Globus pallidus (tissue), 1 donor: ENCODE measurements around the gene PXMP4.

Experiments
- DNase-seq: peaks from one replicate; pipeline ENCODE4 v3.0.0-alpha.2; 2015; ENCODE audit warnings: low spot score

PXMP4 gene

DNA sequence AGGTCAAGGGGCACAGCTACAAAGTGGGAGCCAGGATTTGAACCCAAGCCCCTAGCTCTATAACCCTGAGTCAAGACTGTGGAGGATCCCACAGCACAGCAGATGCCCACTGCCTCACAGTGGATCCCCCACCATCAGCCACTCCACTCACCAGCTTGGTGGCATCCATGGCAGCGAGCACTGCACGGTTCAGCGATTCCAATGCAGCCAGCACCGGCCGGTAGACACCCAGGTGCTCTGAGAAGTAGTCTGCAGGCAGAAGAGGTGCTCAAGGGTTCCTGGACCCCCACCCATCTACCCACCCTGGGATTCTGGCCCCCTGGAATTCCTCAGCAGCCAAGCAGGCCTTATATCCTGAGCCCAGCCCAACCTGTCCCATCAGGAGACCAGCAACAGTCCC, 50.9 kb downstream of the PXMP4 start:
- DNase-seq, result no peak

DNA sequence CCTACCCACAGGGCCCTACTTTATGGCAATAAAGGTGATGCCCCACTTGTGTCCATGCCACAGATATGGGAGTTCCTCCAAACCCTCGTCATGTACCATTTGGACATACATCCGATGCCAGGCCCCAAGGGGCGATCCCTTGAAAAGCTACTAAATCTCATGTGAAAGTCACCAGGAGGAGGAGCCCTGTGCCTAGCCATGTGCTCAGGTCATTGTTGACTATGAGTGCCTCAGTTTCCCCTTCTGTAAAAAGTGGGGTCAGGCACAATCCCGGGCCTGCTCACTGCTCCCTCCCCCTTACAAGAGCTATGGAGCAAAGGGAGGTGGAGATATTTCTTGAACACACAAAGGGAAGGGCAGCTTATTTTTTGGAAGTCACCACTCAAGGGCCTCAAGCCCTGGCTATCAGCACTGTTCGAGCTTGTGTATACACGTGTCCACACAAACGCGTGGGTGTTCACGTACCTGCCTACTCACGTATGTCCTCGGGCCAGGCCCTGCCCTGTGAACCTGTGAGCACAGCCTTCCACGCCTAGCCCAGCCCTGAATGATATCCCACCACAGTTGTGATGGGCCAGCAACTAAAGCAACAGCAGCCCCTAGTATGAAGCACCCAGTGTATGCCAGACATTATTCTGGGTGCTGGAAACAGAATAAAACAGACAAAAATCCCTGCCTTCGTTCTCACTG, 51.5 kb downstream of the PXMP4 start:
- DNase-seq, result no peak

- peak; percentile 74 for DNase-seq
Measured at GRCh38 chr20:33667676-33668465, 52.2 kb downstream of the PXMP4 start.

DNA sequence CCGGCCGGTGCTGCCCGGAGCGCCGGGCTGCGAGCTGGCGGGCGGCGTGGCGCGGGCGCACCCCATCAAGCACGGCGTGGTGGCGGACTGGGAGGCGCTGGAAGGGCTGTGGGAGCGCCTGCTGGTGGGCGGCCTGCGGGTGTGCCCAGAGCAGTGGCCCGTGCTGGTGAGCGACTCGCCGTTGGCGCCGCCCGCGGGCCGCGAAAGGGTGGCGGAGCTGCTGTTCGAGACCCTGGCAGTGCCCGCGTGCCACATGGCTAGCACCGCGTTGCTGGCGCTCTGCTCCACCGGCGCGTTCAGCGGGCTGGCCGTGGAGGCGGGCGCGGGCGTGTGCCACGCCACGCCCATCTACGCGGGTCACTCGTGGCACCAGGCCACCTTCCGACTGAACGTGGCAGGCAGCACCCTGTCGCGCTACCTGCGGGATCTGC, 52.9 kb downstream of the PXMP4 start:
- no peak for DNase-seq

GRCh38 chr20:33666293-33667244, 53.5 kb downstream of the PXMP4 start, which contains the start of gene ACTL10:
Gene ACTL10, plus strand, starts transcription at chr20:33666943. Its CDS starts 555 bp downstream, at chr20:33667498.
- peak; percentile 97 for DNase-seq

GRCh38 chr20:33664762-33665144, 55.4 kb downstream of the PXMP4 start:
- DNase-seq, result no peak

- DNase-seq, result no peak
Measured at GRCh38 chr20:33664085-33664761, 55.9 kb downstream of the PXMP4 start.

GRCh38 chr20:33663161-33664084, 56.7 kb downstream of the PXMP4 start:
- peak; percentile 80 for DNase-seq

DNA sequence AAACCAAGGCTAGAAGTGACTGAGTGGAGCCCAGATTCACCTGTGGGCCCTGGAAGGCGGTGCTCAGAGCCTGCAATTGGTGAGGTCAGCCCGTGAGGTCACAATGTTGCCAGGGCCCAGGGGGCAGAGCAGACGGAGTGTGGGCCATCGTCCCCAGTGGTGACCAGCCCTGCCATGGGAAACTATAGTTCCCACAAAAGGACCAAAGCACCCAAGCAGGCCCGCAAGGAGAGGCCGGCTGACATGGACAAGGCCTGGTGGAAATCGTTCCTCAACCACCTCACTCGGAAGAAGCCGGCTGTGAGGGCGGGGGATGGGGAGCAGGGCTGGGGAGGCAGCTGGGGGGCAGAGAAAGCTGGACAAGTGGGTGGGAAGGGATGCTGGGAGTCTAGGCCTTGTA, 57.9 kb downstream of the PXMP4 start, which contains the start of gene C20orf144:
TSS of gene C20orf144 (plus strand) at position 156 of the 400 bp plus-strand sequence. CDS start at position 175, 19 bp downstream.
- no peak for DNase-seq

GRCh38 chr20:33660685-33661058, 59.4 kb downstream of the PXMP4 start:
- no peak for DNase-seq

DNA sequence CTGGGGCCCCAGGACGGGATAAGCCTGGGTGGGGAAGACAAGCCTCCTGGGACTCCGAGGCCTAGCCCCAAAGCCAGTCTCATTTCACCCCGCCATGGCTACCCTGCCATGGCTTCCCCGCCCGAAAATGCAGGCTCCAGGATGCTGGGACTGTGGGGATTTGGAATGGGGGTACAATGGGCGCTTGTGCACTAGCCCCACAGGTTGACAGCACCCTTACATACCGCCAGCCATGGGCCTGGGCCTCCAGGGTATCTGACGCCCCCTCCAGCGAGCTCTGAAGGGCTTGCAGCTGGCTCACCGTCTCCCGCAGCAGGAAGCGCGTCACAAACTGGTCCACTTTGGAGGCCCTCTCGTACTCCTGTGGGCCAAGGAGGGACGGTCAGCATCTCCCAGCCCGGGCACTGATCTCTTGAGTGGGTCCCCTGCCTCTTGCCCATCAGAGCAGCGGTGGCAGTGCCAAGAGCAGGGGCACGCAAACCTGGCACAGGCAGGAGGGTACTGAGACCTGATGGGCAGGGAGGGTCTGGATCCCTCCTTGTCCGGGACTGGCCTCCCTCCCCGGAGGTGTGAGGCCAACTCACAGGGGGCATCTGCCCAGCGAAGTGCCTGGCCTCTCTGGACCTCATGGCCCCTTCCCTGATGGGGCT, 60.0 kb downstream of the PXMP4 start:
- DNase-seq, result no peak

DNA sequence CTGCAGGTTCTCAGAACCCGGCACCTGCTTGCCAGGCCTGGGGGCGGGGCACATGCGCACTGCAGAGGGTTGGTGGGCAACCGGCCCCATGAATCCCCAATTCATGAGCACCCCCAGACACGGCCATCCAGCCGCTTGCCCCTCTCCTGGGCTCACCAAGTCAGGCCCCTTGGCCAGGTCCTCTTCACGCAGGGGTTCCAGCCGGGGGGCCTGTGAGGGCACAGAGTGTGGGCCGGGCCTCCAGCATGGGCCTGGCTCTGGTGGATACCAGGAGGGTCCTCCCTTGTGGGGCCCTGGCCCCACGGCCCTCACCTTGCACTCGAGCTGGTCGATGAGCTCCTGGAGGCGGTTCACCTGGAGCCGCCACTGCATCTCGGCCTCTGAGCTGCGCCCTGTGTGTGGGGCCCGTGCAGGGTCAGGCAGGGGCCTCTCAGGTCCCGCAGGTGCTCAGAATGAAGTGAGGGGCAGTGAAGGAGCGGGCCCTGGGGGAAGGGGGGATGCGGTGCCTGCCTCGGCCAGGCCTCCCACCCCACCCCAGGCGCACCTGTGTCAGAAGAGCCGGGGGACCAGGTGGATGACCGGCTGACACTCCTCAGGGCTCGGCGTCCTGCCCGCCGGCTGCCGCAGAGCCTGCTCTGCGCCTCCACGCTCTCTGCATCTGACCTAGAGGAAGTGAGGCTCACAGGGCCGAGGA, 60.6 kb downstream of the PXMP4 start:
- DNase-seq, result no peak

- no peak for DNase-seq
Measured at GRCh38 chr20:33658929-33659328, 61.2 kb downstream of the PXMP4 start.

DNA sequence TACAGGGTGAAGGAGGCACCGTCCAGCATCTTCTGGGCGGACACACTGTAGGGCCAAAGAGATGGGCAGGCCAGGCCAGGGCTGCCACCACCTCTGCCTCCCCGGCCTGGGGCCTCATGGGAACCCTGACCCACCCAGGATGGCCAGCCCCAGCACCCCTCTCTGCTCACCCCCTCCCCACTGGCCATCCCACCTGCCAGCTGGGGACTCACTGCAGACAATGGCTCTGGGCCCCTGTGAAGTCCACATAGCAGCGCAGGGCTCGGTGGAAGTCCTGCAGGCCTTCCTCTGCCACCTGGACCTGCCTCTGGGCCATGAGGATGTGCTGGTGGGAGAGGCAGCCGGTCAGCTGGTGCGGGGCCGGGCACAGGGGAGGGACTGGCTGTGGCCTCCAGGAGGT, 61.6 kb downstream of the PXMP4 start:
- DNase-seq, result no peak

DNA sequence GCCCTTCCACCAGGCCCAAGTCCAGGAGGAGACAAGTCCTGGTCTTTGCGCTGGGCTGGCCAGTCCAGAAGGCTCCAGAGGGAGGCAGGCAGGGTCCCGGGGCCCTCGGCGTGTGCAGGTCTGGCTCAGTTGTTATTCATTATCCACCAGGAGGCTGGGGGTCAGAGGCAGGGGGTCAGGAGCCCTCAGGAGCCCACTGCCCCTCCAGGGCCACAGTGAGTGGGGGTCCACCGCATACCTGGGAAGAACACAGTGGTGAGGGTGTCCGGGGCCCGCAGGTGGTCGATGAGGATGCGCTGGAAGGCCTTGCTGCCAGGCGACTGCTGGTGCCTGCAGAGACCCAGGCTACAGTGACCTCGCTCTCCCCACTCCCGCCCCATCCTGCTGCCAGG, 62.4 kb downstream of the PXMP4 start:
- DNase-seq, result no peak

DNA sequence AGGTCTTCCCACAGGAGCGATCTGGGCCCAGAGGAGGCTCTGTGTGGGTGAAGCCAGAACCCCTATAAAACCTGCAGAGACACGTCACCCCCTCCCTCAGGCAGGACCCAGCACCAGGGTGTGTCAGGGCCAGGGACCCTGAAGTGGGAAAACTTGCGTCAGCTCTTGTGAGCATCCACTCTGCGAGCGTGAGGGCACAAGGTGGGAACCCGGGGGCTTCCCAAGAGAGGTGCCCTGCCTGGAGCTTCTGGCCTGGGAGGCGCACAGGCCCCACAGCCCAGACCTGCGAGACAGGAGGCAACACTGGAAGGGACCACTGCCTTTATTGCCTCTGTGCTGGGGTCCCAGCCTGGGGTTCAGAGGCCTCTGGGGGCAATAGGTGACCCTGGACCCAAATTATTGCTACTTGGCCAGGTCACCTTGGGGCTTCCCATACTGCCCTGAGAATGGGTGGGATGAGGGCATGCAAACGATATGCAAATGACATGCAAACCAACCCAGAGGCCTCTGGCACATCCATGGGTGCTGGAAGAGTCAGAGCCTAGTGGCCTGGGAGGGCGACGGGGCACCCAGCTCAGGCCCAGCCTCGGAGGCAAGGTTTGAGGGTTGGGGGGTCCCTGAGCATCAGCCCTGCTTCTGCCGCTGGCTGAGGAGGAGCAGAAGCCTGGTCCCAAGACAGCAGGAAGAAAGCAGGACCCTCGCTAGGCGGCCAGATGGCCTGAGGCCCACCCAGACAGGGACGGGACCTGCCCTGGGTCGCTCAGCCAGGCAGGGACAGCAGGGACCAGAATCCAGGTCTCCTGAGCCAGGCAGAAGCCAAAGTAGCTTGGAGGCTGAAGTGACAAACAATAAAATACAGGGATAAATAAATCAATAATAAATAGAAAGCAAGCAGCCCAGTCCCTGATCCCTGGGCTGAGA, 63.1 kb downstream of the PXMP4 start:
- no peak for DNase-seq

DNA sequence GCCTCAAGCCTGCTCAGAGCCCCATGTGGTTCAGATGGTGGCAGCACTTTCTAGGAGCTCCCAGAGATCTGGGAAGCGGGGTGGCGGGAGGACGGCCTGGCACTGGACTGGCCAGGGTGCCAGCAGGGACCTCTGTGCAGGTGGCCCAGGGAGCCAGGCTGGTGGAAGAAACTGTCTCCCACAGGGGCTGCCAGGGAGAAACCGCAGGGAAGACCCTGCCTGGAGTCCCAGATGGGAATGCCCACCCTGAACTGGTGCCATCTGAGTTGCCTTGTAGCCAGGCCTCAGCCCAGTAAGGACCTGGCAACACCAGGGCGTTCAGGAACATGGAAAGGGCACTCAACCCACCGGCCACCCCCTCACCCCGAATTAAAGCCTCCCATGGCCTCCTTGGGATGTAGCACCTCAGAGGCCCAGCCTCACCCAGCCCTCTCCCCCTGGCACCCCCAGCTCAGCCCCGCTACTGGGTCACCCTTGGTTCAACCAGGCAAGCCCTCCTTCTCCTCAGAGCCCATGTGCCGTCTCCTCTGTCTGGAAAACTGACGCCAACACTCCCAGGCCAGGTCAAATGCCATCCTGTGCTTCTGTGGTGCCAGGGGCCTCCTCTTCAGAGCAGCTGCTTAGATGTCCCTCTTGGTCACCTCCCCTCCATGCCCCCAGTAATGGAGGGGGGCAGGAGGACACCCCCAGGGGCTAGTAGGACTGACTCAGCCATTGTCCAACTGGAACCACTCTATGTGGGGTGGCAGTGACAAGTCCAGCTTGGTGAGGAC, 63.9 kb downstream of the PXMP4 start:
- no peak for DNase-seq
